T-helper 1 cell treated with Interleukin-12 subunit alpha and Interleukin-12 subunit beta and Interleukin-4 antibody, amounts not matched to agents 30 ng/mL and 1 ng/mL, for 36 hours (primary cell): Measurements from ENCODE around the gene RGCC. TPM values are rescaled to one million over a fixed set of nuclear protein-coding genes. Genes with fewer than 3 reads are reported as not detected.

Experiments used
- intact Hi-C: fragments of 100-400 bp; cut with micrococcal nuclease; formaldehyde crosslinking; loops from one replicate; pipeline ENCODE4 v1.15.1; 2024
- total RNA-seq: library from RNA; stranded (reverse); gene quantifications from 2 replicates; pipeline ENCODE4 v1.2.3, GENCODE V29; 2022

The RGCC gene
- total RNA-seq, 1 donor from 2014 or later = 47.0 TPM

- intact Hi-C loops = no loop called here
These were observed 55.1 kb downstream of the RGCC start for GRCh38 chr13:41512441-41512840.

- intact Hi-C loops = no loop called here
These were observed 56.2 kb downstream of the RGCC start for GRCh38 chr13:41513600-41513999.

- intact Hi-C loops = no loop called here
These were observed 57.6 kb downstream of the RGCC start for GRCh38 chr13:41514853-41515395.

GRCh38 chr13:41515491-41516139, 58.3 kb downstream of the RGCC start:
- intact Hi-C loops = no loop called here

GRCh38 chr13:41516166-41516565, 58.8 kb downstream of the RGCC start:
- intact Hi-C loops = no loop called here

- intact Hi-C loops = no loop called here
These were observed 59.4 kb downstream of the RGCC start for GRCh38 chr13:41516760-41517159.

GRCh38 chr13:41520016-41520659, 62.8 kb downstream of the RGCC start:
- intact Hi-C loops = no loop called here

Other genes starting within 250 kb of the RGCC start
- 18.4 and 19.3 TPM in 2 replicates for gene MTRF1, start 194.0 kb upstream of the RGCC start, total RNA-seq
- gene NAA16, start 146.3 kb upstream of the RGCC start, total RNA-seq = 29.8 and 31.7 TPM in 2 replicates